Articular chondrocyte of knee joint (primary cell): Measurements from ENCODE around the gene SLC6A11. TPM values are rescaled to one million over a fixed set of nuclear protein-coding genes. Genes with fewer than 3 reads are reported as not detected.

Experiments used
- total RNA-seq: library from RNA; depleted of rRNA; stranded (reverse); fragments of >200 nt; gene quantifications from 2 replicates; pipeline ENCODE4 v1.2.3, GENCODE V29; 2012

Gene SLC6A11
- not detected in 2 replicates for total RNA-seq

DNA sequence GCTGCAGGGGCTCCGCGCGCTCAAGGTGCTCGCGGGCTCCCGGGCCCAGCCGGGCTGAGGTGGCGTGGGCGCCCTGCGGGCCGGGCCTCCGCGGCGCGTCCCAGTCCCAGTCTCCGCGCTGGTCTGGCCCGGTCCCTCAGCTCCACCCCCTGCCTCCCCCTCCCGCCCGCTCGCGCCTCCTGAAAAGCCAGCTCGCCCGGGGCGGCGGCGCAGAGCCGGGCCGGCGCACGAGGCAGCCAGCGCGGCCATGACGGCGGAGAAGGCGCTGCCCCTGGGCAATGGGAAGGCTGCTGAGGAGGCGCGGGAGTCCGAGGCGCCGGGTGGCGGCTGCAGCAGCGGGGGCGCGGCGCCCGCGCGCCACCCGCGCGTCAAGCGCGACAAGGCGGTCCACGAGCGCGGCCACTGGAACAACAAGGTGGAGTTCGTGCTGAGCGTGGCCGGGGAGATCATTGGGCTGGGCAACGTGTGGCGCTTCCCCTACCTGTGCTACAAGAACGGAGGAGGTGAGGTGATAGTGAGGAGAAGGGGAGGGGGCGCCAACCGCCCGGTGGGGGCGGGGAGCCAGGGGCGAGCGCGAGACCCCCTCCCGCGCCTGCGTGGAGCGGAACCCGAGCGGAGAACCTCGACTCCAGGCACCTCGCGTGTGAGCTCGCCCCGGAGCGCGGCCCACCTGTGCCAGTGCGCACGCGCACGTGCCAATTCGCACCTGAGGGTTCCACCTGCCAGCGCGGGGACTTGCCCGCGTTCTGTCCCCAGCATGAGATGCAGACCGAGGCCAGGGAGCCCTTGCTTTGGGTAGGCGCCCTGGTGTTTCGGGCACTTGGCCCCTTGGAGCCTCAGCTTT, at the start of gene SLC6A11:
TSS of gene SLC6A11 (plus strand) at position 210 of the 844 bp plus-strand sequence. CDS start at position 248, 38 bp downstream.

Other genes starting within 250 kb of the SLC6A11 start
- under 0.01 TPM in 1 of 2 replicates, not detected in the other for gene SLC6A1, start 176.5 kb downstream of the SLC6A11 start, total RNA-seq